Kidney capillary endothelial cell (primary cell): ENCODE results near the gene INPP5E.
"Not testable (repeated sequence)": the region's sequence is repeated elsewhere in the genome, so short reads cannot be mapped to it uniquely, and the experiment has no call there.

ENCODE experiments used
- DNase-seq: peaks from one replicate; pipeline ENCODE4 v3.0.0-alpha.2; 2018; ENCODE audit warnings: low spot score

Gene INPP5E

DNA sequence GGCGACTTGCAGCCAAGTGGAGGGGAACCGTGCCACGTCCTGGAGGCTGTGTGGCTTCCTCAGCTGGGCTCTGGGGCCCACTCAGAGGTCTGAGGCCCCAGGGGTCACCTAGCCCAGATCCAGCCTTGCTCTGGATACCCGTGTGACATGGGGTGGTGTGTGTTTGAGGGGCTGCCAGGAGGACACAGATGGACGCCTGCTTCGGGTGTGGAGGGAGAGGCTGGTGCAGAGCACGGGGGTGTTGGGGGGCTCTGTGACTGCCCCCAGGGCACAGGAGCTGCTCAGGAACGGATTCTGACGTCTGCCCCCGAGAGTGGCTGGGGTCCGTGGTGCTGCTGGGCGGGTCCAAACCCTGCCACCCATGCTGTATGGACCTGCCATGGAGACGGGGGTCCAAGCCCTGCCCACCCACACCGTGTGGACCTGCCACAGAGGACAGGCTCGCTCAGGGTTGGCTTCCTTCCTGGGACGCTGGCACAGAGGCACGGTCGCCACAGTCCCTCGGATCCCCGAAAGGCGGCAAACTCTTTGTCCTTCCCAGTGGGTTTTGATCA, 10.5 kb downstream of the INPP5E start:
- no peak for DNase-seq

GRCh38 chr9:136426787-136427186, 12.9 kb downstream of the INPP5E start:
- no peak for DNase-seq

DNA sequence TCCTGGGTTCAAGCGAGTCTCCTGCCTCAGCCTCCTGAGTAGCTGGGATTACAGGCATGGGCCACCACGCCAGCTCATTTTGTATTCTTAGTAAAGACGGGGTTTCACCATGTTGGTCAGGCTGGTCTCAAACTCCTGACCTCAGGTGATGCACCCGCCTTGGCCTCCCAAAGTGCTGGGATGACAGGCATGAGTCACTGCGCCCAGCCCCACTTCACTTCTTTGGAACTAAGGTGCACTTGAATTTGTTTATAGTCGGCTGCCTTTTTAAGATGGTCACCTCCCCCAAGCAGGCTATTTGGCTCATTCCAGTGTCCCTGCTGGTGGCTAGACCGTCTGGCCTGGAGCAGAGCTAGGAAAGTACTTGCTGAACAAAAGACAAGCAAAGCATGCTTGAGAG, 14.3 kb downstream of the INPP5E start:
- not testable (repeated sequence) for DNase-seq

DNA sequence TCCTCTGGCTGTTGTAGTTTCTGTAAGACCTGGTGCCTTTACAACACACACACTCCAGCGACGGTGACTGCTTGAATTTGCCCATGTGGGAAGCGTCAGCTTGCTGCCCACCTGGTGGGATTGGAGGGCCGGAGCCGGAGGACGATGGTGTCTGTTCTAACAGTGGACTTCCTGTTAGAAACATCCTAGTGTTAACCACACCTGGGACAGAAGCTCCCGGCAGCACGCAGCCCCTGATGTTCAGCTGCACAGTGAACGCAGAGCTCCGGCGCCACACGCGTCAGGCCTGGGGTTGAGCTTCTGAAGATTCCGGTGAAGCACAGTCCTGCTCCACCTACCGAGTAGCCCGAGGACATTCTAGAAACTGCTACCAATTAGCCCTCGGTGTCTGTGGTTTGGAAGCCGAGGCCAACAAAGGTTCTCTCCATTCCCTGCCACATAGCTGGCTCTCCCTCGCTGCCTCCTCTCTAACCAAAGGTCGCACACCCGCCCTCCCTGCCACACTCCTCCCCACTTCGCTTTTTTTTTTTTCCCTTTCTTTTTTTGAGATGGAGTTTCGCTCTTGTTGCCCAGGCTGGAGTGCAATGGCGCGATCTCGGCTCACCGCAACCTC, 14.8 kb downstream of the INPP5E start:
- DNase-seq: no peak

DNA sequence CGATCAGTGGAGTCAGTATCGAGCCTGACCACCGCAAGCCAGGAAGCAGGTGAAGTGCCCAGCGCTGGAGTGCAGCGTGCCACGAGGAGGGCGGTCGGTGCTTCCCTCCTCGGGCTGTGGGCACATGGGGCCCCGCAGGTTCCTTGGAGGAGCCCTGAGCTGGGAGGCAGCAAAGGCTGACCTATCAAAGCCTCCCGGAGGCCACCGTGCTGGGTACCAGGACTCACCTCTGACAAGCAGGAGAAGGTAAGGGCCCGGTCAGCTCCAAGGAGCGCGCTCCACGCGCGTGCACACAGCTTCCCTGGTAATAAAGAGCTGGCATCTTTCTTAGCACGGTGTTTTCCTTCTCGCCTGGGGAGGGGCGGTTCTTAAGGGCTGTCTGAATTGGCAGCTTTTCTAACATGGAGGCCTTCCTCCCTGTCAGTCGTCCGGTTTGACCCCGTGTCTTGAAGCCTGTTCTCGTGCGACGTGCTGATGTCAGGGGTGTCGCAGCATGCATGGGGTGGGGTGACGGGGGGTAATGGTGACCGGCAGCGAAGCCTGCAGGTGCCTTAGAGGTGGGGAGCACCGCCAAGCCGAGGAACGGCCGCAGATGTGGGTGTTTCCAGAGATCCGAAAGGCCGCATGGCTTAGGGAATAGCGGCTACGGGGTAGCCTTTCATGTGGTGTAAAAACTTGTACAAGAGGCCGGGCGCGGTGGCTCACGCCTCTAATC, 16.1 kb downstream of the INPP5E start:
- DNase-seq: no peak

DNA sequence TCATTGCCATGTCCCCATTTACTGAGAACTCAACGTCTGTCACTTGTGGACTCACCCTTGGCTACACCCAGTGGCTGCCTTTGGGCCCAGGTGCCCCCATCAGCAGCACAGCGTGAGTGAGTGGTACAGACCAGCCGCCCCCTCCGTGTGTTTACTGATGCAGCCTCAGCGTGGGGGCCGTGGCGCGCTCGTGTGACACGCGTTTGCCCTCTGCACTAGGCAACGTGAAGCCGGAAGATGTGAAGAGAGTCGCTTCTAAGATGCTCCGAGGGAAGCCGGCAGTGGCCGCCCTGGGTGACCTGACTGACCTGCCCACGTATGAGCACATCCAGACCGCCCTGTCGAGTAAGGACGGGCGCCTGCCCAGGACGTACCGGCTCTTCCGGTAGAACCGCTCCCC, 16.8 kb downstream of the INPP5E start:
- DNase-seq: no peak

- DNase-seq: no peak
Measured at GRCh38 chr9:136421791-136422190, 17.9 kb downstream of the INPP5E start.

- no peak for DNase-seq
Measured at GRCh38 chr9:136419092-136419420, 20.6 kb downstream of the INPP5E start.

- no peak for DNase-seq
Measured at GRCh38 chr9:136418182-136419091, 21.2 kb downstream of the INPP5E start.

DNA sequence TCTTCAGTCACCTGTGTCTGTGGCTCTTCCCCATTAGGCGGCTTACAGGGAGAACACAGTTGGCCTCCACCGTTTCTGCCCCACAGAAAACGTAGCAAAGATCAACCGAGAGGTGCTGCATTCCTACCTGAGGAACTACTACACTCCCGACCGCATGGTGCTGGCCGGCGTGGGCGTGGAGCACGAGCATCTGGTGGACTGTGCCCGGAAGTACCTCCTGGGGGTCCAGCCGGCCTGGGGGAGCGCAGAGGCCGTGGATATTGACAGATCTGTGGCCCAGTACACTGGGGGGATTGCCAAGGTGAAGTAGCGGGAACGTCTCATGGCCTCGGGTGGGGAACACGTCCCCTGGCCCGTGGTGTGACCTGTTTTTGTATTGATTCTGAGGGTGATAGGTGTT, 22.7 kb downstream of the INPP5E start:
- DNase-seq: no peak

DNA sequence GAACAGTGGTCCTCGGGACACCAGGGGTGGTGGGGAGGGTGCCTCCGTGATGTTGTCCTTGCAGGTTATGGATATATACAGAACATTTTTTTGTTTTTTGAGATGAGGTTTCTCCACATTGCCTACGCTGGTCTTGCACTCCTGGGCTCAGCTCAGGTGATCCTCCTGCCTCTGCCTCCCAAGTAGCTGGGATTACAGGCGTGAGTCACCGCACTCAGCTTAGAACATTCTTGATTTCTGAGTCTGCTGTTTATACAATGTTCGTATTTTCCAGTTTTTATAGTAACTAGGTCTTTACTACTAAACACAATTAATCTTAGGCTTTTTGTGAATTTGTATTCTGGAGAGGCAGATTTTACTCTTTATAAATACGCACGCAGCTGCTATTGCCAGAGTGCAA, 23.2 kb downstream of the INPP5E start:
- no peak for DNase-seq

DNA sequence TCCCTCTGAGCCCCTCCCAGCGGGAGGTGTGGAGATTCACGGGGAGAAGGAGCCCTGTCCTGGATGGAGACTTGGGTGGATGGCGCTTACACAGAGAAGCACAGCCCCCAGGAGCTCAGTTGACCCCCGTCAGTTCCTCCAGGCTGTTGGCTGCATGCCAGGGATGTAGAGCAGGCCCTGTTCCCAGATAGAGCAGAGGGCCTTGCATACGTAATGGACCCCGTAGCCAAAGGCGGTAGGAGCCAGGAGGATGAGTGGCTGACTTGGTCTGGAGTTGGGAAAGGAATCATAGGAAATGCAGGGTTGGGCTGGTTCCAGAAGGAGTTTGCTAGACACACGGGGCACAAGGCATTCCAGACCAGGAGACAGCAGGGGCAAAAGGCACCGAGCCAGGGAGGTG, 26.7 kb downstream of the INPP5E start:
- DNase-seq: no peak

- DNase-seq: no peak
Measured at GRCh38 chr9:136411378-136411777, 28.3 kb downstream of the INPP5E start.

GRCh38 chr9:136410500-136411287, 29.0 kb downstream of the INPP5E start, which contains the start of the genes ENTR1 and PMPCA:
Gene ENTR1 (minus strand): TSS chr9:136410614. CDS start chr9:136410397, 217 bp downstream.
Gene PMPCA (plus strand): TSS chr9:136410658. CDS start chr9:136410669, 11 bp downstream.
- peak; percentile 64 for DNase-seq

DNA sequence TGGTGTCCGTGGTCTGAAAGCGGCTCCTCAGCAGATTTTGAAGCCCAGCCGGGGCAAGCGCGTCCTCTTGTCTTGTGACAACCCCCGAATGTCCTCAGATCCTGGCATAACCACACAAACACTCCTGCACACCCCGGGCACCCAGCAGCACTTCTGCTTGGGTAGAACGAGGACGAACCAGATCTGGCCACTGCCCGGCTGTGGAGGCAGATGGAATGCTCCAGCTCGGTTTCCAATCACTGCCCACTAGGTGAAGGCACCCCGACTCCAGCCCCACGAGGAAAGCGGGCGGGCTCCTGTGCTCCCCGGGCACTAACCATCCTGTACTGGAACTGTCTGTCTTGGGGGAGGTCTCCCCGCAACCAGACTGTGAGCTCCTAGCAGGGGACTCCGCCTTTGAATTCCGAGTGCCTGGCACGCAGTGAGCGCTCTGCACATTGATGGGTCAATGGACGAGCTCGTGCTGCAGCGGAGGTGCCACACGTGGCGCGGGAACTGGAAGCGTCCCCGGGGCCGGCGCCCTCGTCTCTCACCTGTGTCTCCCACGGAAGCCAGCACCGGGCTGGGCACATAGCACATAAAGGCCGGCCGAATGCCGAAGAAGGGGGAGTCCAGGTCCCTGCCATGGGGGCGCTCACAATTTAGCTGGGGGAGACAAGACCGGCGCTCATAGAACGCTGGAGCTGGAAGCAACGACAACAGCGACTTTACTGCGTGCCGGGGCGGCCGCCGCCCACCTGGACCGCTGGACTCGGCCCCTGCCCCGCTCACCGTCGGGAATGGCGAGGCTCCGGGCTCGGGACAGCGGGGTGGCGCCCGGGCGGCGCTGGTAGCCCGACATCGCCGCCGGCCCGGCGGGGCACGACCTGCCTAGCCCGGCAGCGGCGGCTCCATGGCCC, 29.8 kb downstream of the INPP5E start:
- DNase-seq: no peak

GRCh38 chr9:136407911-136408310, 31.7 kb downstream of the INPP5E start:
- DNase-seq: no peak

DNA sequence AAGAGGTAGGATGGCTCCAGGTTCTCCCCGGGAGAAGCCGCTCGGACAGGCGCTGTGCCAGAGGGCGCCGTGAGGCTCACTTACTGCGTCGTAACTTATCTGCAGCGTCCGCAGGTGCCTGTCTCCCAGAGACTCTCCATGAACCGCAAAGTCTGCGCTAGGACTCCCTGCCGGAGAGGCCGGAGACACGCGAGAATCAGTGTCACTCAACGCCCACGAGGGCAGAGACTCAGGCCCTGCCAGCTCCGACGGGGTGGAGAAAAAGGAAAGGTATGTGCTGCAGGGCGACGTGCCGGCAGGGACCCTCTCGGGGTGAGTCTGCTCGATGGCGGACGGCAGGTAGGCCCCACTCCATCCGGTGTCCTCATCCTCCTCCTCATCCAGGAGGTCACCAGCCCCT, 32.6 kb downstream of the INPP5E start:
- DNase-seq: not testable (repeated sequence)

GRCh38 chr9:136405904-136406303, 33.7 kb downstream of the INPP5E start:
- DNase-seq: not testable (repeated sequence)

GRCh38 chr9:136405481-136405880, 34.2 kb downstream of the INPP5E start:
- DNase-seq: no peak

GRCh38 chr9:136404801-136405136, 34.9 kb downstream of the INPP5E start:
- DNase-seq: no peak
